Measurements from ENCODE around the gene NDUFA5.

The NDUFA5 gene

DNA sequence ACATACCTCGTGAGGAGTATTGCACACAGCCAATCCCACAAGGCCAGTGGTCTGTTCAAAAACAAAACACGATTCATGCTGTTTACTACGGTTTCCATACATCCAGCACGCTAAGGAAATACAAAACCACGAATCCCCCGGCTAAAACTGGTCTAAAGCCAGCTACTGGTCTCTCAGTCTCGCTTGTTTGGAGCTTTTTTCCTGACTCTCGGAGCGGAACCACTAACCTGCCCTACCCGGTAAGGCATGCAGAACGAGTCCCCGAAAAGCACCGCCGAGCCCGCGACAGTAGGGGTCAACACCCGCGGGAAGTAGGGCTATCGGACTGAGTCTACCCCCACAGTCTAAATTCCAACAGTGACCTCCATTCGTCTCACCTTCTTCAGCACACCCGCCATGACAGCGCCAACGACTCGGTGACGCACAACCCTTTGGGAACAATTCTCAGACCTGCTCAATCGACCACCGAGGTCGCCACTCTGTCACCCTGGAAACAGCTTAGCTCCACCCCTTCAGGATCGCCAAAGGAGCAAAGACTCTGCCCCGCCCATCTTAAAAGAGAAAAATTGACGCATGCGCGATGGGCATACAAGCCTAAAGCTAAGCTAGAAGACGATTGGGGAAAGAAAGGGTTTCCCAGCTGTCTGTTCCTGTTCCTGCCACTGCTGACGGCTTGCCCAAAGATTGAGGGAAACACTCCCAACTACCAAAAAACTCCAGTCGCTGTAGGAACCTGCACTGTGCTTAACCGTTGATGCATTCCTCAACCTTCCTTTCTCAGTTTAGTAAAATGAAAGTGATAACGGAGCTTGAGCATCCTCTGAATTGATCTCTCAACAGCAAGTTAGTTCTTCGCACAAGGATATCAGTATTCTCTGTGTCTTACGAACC is at the start of gene NDUFA5:
Gene NDUFA5, minus strand, starts transcription at position 421 of the 891 bp plus-strand sequence. Its CDS starts 23 bp downstream, at position 398.
- peak; percentile 91 to 95 for DNase-seq (ENCODE audit: low read depth in 2 of 2)

DNA sequence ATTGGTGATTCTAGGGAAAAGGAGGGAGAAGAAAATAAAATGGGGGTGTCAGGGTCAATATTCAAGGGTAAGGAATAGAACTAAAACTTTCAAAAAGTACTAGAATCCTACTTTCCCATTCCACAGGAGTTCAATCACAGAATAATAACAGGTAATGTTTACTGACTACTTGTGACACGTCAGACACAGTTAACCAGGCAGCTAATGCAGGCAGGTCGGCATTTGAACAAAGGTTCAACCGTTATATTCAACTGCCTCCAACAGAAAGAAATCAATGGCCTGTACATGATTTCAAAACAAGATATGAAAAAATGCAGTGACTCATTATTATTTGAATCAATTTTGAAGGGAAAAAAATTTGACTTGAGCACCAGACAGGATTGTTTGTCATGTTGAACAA is 47.1 kb upstream of the NDUFA5 start:
- DNase-seq (ENCODE audit: low read depth in 2 of 2), result no peak

DNA sequence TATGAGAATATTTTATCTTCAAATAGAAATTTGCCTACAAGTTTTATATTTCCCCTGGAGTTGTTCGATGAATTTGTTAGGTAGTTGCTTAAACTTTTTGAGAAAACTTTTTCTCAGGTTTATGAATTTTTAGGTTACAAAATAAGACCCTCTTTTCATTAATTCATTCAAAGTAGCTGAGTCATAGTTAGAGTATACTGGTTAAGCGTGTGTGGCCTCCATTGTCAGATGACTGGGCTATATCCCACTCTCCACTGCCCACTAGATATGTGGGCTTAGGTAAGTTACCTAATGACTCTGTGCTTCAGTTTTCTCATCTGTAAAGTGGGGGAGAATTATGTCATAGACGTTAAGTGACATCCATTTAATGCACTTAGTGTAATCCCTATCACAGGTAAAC is 45.0 kb upstream of the NDUFA5 start:
- DNase-seq (ENCODE audit: low read depth in 2 of 2), result no peak

- DNase-seq (ENCODE audit: low read depth in 2 of 2), result no peak
Observed at GRCh38 chr7:123601530-123601929, 43.9 kb upstream of the NDUFA5 start, which contains the start of gene ASB15. ASB15 (plus strand) TSS chr7:123601821; CDS start chr7:123614503, 12,682 bp downstream.

DNA sequence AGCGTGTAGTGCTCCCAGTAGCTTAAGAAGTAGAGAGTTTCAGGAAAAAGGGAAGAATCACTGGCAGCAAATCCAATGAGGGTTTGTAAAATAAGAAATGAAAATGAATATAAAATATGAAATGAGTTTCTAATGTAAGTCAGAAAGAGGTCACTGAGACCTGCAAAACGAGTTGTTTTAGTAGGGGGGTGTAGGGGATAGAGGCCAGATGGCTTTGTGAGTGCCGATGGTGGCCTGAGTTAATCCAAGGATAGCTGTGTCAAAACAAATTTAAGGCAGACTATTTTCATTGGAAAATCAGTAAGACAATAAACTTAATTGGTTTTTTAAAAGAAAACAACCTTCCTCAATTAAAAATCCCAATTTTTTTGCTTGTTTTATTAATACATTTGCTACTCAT is 43.3 kb upstream of the NDUFA5 start:
- DNase-seq (ENCODE audit: low read depth in 2 of 2), result no peak

DNA sequence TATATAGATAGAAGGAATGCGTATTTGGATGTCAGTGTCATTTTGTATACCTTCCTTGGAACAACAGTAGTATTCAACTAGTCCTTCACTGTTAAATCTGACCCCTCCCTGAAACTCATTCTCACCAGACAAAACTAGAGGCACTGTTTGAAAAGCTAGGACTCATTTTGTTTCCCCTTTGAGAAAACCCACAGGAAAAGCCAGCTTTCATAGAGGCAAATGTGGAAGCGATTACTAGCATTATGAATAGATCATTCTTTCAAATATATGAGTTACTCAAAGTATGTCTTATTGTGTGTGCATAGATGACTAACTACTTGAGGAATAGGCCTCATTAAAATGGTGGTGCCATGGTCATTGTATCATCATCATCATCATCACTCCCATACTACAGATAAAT is 42.1 kb upstream of the NDUFA5 start:
- no peak for DNase-seq (ENCODE audit: low read depth in 2 of 2)

DNA sequence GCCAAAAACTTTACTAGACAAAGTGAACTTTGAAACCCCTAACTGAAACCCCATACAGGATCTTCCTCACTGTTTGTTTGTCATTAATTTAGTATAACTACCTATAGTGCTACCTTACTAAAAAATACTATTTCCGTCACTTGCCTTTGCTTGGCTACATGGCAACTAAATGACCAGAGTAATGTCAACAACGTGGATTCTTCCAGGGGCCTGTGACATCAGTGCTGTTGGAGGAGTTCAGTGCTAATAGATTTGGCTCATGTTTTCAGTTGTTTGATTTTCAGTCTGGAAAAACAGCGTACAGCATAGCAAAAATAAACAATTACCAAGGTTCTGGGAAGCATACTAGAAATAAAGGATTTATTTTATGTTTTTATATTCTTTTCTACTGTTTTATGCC is 41.0 kb upstream of the NDUFA5 start:
- DNase-seq (ENCODE audit: low read depth in 2 of 2), result no peak

DNA sequence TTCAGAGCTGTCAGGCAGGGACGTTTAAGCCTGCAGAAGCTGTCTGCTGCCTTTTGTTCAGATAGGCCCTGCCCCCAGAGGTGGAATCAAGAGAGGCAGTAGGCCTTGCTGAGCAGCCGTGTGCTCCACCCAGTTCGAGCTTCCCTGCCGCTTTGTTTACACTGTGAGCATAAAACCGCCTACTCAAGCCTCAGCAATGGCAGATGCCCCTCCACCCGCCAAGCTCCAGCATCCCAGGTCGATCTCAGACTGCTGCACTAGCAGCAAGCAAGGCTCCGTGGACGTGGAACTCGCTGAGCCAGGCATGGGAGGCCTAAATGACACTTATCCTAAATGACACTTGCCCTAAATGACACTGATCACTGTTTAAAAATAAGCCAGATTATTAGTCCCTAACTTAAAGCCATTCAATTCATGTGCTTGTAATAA is 37.2 kb upstream of the NDUFA5 start:
- no peak for DNase-seq (ENCODE audit: low read depth in 2 of 2)

DNA sequence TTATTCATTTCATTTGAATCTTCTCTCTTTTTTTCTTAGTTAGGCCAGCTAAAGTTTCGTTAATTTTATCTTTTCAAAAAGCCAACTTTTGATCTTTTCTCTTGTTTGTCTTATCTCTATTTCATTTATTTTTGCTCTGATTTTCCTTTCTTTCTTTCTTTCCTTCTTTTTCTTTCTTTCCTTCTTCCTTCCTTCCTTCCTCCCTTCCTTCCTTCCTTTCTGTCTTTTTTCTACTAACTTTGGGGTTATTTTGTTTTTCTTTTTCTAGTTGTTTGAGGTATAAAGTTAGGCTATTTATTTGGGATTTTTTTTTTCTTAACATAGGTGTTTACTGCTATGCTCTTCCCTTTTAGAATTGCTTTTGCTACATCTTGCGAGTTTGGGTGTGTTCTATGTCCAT is 30.8 kb upstream of the NDUFA5 start:
- no peak for DNase-seq (ENCODE audit: low read depth in 2 of 2)

DNA sequence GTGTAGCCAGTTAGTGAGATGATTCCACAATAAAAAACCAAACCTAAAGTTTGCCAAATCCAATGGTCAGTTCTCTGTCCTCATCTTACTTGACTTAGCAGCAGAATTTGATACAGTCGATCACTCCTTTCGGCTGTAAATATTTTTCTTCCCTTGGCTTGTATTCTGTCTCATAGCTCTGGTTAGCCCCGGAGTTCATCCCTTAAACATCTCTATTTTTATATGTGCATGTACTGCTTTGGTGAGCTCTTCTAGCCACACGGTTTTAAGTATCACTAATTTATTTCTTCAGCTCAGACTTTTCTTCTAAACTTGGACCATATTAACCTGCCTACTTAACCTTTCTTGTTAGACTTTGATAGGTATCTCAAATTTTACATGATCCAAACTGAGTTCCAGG is 26.2 kb upstream of the NDUFA5 start:
- no peak for DNase-seq (ENCODE audit: low read depth in 2 of 2)

- DNase-seq (ENCODE audit: low read depth in 2 of 2), result no peak
Observed at GRCh38 chr7:123581162-123581459, 23.5 kb upstream of the NDUFA5 start.

DNA sequence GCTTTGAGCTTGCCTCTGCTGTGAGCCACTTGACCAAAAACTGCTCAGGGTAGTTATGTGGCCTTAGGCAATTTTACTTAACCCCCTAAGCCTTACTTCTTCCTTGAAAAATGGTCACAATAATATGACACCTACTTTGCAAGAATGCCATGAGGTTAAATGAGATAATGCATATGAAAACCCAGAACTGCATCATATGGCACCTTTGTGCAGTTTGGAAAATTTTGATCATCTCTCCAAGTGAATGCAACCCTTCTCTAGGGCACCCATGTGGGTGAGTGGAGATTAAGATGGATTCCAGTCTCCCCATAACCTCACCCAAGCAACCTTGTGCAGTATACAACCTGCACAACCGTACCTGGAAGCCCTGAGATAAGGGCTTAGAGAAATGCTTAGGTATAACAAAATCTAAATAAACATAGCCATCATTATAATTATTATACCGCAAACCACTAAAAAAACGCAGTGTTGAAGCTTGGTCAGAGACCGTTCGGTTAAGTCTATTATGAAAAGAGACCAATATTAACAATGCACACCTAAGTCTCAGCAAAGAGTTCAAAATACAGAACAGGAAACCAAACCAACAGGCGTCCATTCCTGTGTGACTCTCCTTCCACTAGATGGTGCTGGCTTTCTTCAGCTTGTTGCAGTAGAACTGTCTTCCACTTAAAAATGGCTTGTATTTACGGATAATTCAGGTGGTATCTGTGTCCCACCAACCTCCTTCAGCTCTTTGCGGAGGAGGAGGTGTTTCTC is 23.0 kb upstream of the NDUFA5 start:
- no peak for DNase-seq (ENCODE audit: low read depth in 2 of 2)

GRCh38 chr7:123579416-123579815 is 21.8 kb upstream of the NDUFA5 start:
- DNase-seq (ENCODE audit: low read depth in 2 of 2), result no peak

DNA sequence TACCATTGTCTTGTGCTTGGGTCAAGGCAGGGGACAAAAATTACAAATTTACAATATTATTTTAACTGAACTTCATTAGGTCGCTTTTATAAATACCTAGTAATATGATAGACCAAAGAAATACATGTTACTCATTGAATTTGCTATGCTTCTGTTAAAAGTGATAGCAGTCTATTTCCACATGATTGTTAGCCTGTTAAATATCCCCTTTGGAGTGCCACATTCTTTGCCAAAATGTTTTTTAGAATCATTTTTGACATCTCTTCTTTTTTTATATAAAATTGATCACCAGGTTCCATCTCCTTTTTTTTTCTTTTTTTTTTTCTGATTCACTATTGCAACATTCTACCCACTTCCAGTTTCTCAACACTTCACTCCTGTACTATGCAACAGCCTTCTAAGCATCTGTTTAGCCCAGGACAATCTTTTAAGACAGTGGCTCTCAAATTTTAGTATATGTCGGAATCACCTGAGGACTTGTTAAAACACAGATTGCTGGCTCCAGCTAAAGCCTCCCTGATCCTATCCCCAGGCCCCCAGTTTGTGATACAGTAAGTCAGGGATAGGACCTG is 16.4 kb upstream of the NDUFA5 start:
- no peak for DNase-seq (ENCODE audit: low read depth in 2 of 2)

DNA sequence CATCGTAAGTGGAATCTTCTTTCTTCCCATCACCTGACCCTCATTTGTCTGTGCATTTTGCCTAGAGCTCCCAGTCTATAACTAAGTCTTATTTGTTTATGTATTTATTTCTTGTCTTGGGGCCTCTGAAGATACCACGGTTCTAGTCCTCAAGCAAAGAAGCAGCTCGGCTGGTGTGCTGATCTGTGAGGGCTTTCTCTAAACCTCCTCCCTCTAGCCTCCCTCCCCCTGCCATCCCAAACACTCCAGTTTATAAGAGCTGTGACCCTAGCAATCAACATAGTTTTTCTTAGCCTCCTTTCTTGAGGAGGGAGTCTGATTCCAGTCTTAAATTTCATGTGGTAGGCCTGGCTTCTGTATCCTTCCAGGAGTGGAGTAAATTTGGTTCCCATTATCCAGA is 15.7 kb upstream of the NDUFA5 start:
- DNase-seq (ENCODE audit: low read depth in 2 of 2), result no peak

- no peak for DNase-seq (ENCODE audit: low read depth in 2 of 2)
Observed at GRCh38 chr7:123571684-123572083, 14.1 kb upstream of the NDUFA5 start.

DNA sequence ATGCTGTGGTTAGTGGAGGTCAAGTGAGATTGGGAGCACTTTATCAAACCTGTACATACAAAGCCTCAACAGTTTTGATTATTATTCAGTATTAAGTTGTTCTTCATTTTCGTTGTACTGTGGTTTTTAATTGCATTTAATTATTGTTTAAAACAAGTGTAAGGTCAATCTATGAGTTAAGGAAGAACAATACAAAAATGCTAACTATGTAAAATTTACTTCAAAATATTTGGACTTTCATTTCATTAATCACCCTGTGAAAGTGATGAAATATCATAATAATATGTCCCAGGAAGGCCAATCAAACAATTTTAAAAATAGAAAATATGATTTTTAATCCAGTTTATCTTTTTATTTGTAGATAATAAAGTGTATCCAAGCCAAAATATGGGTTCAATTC is 13.6 kb upstream of the NDUFA5 start:
- DNase-seq (ENCODE audit: low read depth in 2 of 2), result no peak

DNA sequence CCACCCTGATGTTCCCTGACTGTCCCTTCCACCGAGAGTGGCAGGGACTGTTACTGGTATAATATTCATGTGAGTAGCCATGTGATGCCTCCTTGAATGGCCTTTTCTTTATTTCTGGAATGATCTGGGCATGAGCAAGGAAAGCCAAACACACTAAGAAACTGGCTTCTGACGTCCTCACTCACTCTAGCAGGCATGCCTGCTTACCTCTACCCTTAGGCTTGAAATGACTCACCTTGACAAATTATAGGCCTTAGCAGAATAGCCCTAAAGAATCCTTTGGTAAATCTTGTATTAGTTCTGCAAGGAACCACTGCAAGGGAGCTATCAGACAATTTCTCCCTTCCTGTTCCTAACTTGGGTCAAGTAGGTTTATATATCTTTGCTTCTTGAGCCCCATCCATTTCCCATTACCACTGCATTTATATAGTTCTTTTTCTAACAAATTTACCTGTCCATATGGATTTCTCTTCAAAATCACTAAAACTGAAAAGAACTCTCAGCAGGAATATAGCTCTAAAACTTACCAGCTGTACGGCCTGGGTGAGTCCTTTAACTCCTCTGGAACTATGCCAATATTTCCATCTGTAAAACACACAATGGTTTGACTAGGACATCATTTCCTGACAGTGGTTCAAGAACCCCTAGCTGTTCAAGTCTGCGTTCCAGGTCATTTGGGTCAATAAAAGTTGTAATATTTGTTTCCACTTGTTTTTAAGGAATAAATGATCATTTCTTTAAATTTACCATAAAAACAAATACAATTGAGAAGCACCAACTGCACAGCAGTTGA is 13.0 kb upstream of the NDUFA5 start:
- DNase-seq (ENCODE audit: low read depth in 2 of 2), result no peak

- no peak for DNase-seq (ENCODE audit: low read depth in 2 of 2)
Observed at GRCh38 chr7:123569352-123570010, 11.9 kb upstream of the NDUFA5 start.

DNA sequence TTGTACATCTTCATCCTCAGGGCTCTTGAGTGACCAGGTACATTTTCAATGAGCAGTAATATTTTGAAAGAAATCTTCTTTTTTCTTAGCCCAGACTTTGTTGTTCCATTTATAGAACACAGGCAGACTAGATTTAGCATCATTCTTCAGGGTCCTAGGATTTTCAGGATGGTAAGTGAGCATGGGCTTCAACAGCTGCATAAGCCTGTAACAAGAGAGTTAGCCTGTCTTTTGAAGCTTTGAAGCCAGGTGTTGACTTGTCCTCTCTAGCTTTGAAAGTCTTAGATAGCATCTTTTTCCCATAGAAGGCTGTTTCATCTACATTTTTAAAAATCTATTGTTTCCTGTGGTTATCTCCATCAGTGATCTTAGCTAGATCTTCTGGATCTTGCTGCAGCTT is 4.5 kb upstream of the NDUFA5 start:
- DNase-seq (ENCODE audit: low read depth in 2 of 2), result no peak

GRCh38 chr7:123558289-123558874 is 764 bp upstream of the NDUFA5 start:
- DNase-seq (ENCODE audit: low read depth in 2 of 2), result no peak

Data from stimulated activated CD8-positive, alpha-beta memory T cell treated with anti-CD3 and anti-CD28 coated beads, Interleukin-2, amount 100 ng/mL, for 1 hour (primary cell).